Activated CD4-positive, CD25-positive, alpha-beta regulatory T cell treated with anti-CD3 and anti-CD28 coated beads, Interleukin-2, amount 50 U/mL, for 72 hours (primary cell): ENCODE measurements around the gene PXMP2.
"Not testable (repeated sequence)": the region's sequence is repeated elsewhere in the genome, so short reads cannot be mapped to it uniquely, and the experiment has no call there.

Experiments
- DNase-seq: peaks from one replicate; pipeline ENCODE4 v3.0.0; 2021

PXMP2 gene

DNA sequence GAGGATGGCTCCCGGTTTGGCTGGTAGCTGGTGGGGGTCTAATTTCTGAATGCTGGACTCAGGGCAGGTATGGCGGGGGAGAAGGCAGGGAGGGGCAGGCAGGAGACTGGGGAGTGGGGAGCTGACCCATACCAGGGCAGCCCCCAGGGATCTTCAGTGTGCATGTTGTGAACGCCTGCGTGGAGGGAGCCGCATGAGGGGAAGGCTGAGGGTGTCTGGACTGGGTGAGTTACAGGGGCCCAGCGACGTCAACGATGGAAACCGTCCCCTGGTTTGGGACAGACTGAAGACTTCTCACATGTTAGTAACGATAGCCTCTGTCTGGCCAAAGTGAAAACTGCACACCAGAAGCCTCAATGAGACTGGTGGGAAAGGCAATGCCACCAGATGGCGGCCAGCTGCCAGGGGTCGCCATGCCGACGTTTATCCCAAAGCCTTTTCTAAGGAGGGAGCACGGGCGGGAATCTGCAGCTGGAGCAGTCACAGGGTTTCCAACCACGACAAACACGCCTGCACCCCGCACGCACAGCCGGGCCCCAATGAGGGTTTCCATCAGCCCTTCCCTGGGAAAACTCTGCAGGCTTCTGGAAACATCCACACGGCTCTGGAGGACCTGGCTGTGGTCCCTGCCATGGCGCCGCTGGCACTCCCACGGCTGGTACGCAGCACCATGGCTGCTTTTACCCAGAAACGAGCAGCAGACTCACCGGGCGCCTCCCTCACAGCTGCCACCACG lies 37.3 kb downstream of the PXMP2 start:
- no peak for DNase-seq

DNA sequence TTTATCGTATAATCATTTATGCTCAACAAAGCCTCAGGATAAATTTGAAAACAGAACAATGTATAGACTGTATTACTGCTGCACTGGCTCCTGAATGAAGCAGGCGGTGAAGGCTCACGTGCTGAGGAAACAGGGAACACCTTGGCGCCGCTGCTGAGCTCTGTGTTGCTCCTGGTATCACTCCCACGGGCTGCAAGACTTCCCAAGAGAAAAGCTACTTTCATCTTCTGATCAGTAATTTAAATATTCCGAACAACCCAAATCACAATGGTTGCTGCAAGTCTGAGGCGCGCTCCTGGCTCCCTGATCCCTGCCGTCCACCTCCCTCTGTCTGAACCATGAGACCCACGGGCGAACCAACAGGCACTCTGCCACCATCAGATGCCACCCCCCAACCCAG lies 39.0 kb downstream of the PXMP2 start:
- DNase-seq, result no peak

DNA sequence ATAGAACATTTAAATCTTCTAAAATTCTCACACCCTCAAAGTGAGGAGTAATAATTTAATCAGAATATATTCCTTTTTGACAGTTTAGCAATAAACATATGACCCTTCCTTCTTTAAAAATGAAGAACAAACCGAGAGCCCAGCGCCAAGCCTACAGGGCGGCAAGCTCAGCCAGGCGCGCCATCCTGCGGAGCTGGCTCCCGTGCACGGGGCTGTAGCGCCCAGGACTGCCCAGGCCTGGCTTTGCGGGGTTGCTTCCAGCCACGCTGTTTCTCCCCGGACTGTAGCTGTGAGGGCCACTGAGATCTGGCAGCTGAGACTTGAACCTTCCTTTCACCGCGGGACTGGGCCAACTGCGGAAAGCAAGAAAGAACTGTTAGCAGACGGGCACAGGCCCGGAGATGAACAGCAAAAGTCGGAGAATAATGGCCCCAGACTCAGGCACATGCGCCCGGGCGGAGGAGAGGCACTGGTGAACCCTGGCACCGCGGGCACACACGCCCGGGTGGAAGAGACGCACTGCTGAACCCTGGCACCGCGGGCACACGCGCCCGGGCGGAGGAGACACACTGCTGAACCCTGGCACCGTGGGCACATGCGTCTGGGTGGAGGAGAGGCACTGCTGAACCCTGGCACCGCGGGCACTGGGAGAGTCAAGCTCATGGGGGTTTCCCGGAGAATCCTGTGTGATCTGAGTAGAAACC lies 39.9 kb downstream of the PXMP2 start:
- DNase-seq, result no peak

DNA sequence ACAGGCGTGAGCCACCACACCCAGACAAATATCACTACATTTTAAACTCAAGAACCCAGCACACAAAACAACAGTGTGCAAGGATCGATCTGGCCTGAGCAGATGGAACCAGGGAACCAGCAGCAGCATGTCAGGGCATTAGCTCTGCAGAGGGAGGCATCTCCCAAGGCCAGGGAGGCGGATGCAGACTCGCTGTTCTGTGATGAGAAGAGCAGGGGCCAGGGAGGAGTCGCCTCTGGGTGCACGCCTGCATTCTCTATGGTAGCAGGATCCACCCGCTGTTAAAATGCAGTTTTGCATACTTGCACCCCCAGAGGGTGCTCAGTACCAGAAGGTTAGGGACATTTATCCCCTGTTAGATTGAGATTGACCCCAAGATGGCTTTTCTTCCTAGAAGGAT lies 41.1 kb downstream of the PXMP2 start:
- no peak for DNase-seq

DNA sequence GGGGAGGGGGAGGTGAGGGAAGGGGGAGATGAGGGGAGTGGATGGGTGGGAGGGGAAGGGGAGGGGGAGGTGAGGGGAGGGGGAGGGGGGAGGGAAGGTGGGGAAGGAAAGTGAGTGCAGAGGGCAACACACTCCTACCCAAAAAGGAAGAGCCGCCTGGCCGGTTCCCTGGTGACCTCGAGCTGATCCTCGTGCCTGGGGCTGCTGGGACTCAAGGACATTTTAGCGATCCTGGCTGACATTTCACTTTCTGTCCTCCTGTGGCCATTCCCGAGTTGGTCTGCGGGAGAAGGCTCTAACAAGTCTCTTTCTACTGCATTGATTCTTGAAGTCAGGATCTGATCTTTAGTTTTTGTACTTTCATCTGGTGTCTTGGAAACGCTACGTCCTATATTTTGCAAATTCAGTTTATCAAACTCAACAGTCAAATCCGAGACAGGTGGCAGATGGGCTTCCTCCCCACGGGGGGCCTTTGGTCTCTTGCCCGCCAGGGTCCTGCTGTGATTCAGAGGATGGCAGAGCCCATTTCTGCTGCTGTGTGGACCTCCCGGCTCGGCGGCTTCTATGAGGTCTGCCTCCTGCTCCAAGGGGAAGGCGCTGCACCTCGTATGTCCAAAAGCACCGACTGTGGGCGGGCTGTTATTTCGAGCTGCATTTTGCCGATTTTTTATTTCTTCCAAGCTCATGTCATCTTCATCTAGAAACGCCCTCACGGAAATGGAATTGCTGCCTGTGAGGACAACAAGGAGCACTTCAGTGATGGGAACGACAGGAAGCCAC lies 42.3 kb downstream of the PXMP2 start:
- no peak for DNase-seq

DNA sequence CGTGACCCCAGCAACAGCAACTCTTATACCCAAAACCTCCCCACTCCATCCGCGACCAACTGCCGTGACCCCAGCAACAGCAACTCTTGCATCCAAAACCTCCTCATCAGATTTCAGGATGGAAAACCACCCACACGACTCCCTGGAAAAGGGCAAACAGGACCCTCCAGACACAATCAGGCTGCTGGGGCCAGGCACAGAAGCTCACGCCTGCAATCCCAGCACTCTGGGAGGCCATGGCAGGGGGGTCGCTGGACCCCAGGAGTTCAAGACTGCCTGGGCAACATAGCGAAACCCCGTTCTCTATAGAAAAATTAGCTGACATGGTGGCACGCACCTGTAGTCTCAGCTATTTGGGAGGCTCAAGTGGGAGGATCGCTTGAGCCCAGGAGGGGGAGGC lies 43.0 kb downstream of the PXMP2 start:
- no peak for DNase-seq

DNA sequence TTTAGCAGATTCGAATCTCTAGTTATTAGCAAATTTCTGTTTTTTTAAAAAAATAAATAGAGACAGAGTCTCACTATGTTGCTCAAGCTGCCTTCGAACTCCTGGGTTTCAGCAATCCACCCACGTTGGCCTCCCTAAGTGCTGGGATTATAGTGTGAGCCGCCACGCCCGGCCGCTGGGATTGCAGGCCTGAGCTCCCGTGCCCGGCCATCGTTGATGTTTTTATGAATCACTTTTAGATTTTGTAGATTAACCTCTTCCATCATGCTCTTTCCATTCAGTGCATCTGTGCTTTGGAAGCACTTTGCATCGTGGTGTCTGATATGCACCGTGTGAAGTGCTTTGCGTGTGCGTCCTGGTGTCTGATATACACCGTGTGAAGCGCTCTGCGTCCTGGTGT lies 44.2 kb downstream of the PXMP2 start:
- DNase-seq, result no peak

DNA sequence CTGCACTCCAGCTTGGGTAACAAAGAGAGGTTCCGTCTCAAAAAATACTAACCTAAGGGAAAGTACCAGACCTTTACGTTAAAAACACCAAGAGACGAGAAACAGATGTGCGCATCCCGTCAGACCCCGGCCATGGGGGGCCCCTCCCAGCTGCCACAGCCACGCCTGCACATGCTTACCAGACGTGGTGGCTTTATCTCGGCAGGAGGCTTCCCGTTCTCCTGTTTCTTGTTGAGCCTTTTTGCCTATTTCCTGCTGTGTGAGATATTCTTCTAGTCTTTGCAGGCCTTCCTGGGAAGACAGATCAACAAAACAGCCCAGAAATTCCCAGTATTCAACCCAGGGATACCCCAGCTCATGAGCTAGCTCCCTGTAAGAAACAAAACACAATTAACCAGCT lies 46.8 kb downstream of the PXMP2 start:
- DNase-seq, result no peak

DNA sequence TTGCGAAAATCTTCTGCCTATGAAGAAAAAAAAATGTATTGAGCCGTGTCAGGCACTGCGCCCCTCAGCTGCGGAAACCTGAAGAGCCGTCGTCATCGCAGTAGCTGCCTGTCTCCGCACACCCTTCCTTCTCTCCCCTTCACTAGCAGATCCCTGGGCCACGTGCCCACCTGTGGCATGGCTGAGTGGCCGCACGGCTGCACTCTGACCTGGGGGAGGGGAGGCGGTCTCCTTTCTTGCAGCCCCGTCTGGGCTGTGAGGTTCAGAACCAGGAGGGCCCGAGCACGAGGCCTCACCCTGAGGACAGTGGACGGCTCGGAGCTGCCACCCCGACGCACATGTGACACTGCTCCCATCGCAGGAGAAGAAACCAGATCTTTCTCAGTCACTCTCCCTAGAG lies 48.1 kb downstream of the PXMP2 start:
- DNase-seq, result no peak

DNA sequence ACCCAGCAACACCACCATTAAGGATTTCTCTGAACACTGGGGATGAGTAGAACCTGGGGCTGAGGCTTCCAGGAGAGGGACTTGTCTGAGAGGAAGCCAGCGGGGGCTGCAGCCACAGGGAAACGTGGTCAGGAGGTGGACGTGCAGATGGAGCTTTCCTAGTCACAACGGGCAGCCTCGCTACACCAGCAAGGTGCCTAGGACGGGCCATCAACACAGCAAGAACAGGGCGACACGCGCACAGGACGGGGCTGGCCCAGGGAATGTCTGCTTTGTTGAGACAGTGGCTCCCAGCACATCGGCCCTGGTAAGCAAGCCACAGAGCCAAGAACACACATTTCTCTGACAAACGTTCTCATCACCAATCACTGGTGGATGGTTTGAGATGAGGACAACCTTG lies 49.0 kb downstream of the PXMP2 start:
- DNase-seq, result no peak

DNA sequence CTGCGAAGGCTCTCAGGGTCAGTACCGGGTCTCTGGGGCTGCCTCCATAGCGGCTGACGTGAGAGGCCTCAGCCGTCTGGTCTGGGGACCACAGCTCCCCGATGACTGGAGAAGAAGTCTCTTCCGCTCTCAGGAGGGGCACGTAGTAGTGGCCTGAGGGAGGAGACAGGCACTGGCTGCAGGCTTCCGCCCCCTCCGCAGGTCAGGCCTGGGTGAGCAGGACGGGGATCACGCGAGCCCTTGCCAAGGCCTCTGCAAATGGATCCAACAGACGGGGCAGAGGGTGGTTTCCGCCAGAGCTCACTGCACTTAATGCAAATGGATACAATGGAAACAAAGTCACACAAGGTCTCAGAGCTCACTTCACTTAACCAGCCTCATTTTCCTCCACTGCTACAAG lies 49.5 kb downstream of the PXMP2 start:
- DNase-seq, result no peak

DNA sequence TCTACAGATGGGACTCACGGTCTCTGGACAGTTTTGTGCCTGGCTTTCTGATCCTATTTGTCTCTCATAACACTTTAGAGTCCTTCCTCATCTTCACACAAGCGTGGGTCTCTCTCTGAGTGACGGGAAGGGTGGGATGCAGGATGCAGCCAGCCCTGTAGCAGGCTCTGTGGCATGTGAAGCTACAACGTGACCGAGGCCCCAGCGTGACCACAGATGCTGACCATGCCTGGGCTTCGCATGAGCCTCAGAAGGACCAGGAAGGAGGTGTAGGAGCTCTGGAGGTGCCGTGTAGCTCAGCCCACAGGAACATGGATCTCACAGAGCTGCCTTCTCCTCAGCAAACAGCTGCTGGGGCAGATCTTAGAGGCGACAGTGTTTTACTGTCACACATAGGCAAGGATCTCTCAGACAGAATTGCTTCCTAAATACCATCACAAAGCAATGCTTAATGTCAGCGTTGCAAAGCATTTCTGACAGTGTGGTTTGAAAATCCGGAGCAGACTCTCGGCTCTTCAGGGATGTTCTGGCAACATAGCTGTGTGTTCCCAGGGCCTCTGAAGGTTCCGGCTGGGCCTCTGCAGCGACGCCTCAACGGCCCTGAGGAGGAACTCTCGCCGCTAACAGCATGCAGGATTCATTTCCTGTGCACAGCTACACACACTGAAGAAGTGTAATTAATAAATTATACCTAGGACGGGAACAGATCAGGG lies 52.4 kb downstream of the PXMP2 start:
- DNase-seq, result no peak

DNA sequence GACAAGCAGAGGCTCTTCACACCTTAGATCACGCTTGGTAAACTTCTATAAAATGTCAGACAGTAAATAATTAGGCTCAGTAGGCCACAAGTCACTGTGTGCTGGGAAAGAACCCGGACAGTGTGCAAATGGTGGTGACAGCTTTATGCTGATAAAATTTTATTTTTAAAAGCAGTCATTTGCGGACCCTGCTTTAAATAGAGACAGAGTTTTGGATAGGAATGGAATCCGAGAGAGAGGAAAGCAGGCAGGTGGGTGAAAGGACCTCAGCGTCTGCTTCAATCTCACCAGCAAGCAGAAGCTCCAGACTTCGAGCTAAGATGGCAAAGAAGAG lies 52.9 kb downstream of the PXMP2 start:
- no peak for DNase-seq

DNA sequence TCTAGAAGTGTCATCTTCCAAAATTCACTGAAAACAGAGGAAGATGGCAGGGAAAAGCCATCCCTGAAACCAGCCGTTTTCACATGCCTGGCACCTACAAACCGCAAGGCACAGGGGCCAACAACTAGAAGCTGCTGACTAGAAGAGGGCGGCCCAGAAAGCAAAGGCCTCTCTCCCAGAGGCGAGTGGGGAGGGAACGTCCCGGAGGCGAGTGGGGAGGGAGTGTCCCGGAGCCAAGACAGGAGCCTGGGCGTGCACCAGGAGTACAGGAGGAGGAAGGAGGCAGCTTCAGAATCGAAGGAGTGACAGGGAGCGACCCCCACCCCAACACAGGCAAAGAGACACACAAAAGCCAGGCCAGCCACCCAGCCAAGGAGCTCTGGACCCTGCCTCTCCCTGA lies 53.3 kb downstream of the PXMP2 start:
- DNase-seq, result no peak

DNA sequence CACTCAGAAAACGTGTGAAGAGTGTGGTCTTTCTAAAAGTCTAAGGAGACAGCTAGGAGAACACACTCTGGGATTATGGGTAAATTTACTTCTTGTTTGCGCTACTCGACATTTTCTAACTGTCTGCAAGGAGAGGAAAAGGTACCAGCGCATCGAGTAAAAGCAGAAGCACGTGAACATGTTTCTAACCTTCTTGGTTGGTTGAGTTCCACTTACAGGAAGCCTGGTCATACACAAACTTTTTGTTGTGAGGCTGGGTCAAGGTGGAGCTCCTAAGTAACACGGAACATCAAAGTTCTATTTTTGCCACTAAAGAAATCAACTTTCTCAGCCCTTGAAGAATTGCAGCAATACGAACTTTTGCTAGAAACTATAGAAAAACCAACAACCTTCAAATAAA lies 54.2 kb downstream of the PXMP2 start:
- no peak for DNase-seq

DNA sequence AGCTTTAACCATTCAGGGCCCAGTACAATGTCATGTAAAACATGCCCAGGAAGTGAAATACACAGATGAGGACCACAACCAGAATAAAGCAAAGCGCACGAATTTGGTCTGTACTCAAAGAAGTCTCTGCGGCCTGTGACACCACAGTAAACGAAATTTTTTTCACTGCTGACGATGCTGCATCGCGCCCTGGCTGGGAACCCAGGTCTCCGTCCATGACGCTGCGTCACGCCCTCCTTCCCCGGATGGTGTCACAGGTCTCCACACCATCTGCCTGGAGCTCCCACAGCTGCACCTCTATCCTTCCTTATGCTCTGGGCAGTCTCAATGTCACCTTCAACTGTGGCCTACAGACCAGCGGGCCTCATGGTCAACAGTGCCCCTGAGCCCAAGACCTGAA lies 56.4 kb downstream of the PXMP2 start:
- DNase-seq, result no peak

DNA sequence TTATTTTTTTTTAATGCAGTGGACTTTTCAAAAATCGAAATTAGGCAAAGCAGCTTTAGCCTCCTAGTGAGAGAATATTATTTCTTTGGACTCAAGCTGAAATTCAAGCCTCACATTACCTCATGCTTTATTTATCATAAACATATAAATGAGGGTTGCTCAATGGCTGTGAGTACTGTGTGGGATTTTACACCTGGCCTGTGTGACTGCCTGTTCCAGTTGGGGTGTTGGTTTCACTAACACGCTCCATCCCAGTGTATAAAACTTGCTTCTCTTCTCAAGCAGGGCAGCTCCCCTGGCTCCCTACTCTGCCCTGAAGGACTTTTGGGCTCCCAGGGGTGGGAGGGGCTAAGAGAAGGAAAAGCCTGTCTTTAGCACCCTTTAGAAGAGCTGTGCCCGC lies 59.2 kb downstream of the PXMP2 start:
- no peak for DNase-seq

DNA sequence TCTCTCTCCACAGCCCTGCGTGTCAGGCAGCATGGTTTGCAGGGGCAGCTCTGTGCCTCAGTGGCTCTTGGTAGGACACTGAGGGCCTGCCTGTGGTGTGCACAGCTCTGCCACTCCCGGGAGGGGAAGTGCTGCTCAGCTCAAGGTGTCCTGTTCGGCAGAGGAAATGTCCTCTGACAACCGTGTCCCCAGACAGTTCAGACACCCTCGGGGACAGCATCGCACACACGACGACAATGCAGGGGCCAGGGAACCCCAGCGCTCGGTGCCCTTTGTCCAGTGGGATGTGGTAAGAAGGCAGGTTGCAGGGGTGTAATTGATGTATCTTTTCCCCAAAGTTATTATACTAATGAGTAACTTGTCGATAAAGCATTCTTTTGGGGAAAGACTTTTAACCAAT lies 60.0 kb downstream of the PXMP2 start:
- no peak for DNase-seq

DNA sequence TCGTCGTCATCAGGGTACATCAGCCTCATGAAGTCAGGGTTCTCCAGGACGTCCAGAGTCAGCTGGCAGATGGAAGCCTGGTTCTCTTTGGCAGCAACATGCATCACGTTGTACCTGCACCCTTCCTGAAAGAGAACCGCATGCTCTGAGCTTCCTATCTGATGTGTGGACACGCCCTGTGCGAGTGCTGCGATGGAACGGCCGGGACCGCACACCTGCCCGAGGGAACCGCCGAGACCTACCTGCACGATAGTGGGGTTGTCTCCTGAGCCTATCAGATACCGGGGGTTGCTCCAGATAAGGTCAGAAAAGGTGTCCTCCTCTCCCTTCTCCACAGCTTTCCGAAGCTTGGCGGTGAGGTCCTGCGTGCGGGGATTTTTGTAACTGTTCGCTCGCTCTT lies 60.5 kb downstream of the PXMP2 start:
- DNase-seq, result no peak

DNA sequence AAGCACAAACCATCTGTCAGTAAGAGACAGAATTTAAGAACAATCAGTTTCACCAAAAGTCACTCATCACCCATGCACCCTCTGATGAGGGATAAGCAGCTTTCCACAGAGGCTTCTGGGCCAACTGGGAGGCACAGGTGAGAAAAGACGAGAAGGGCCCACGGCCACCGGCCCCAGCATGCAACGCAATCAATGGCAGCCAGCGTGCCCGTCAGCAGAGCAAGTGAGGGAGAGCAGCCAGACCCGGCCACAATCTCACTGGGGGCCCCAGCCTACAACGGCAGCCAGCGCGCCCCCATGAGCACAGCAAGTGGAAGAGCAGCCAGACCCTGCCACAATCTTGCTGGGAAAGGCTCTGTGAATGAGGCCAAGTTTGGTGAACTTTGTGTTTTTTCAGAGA lies 60.9 kb downstream of the PXMP2 start:
- no peak for DNase-seq

DNA sequence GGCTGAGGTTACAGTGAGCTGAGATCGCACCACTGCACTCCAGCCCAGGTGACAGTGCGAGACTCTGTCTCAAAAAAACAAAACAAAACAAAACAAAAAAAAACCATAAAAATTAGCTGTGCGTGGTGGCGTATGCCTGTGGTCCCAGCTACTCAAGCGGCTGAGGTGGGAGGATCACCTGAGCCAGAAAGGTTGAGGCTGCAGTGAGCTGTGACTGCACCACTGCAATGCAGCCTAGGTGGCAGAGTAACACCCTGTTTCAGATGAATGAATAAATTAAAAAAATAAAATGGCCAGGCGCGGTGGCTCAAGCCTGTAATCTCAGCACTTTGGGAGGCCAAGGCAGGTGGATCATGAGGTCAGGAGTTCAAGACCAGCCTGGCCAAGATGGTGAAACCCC lies 66.3 kb downstream of the PXMP2 start:
- DNase-seq, result not testable (repeated sequence)

DNA sequence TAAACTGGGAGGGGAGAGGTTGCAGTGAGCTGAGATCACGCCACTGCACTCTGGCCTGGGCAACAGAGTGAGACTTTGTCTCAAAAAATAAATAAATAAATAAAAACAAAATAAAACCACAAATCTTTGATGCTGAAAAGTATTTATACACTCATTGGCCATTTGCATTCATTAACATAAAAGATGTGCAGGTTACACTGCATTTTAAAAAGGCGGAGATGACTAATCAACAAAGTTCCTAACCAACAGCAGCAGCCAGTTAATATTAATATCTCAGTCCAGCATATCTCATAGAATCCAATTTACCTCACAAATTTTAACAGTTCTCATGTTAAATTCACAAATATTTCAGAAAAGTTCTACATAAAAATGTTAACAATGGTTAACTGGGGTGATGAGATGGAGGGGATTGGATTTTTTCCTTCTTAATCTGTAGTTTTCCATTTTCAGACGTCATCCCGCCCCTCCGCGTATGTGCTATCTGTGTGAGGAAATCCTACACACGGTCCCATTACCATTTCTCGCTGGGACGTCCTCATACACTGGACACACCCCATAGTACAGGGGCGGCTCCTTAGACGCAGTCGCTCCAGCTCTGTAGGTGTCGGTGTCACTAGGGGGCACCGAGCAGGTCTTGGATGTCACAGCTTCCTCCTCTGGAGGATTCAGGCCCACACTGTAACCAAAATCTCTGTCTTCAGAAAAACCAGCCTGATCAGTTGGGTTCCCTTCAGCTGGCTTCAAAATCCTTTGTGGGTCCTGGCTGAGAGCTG lies 67.0 kb downstream of the PXMP2 start:
- no peak for DNase-seq
